GM12878 (cell line): ENCODE results near the gene ABCC5. TPM values are rescaled to one million over a fixed set of nuclear protein-coding genes. Genes with fewer than 3 reads are reported as not detected.
"Not testable (repeated sequence)": the region's sequence is repeated elsewhere in the genome, so short reads cannot be mapped to it uniquely, and the experiment has no call there.

Experiments
- ATAC-seq: fragments of 200-7000 bp; cut with Tn5 transposase; 3 replicates; pipeline ENCODE4 v1.9.1; 2020; ENCODE audit warnings: mild to moderate bottlenecking, moderate library complexity
- BruUV-seq: library from RNA; stranded (reverse); fragments of 400-500 nt; replicated peaks from 2 replicates; lab custom pipeline; 2021; lab: Mats Ljungman, UMichigan
- CTCF ChIA-PET: fragments of 300-600 bp; sonication (Branson Sonifier 250); formaldehyde crosslinking; extraction: SDS; loops from one replicate; lab custom pipeline; 2021; ENCODE audit warnings: inconsistent platforms; lab: Yijun Ruan, JAX
- POLR2A ChIA-PET: fragments of 350-600 bp; formaldehyde crosslinking; extraction: SDS; loops from one replicate; lab custom pipeline; 2021; ENCODE audit warnings: inconsistent platforms; lab: Charles Lee
- RAD21 ChIA-PET: fragments of 300-600 bp; sonication (Branson Sonifier 250); formaldehyde crosslinking; loops from one replicate; lab custom pipeline; 2023; ENCODE audit warnings: antibody characterized with exemption; ENCODE audit not compliant: unreplicated experiment; lab: Charles Lee
- SMC1A ChIA-PET: fragments of 300-600 bp; sonication (Branson Sonifier 250); formaldehyde crosslinking; loops from one replicate; lab custom pipeline; 2023; ENCODE audit not compliant: unreplicated experiment, uncharacterized antibody; lab: Charles Lee
- DNase-seq: peaks from one replicate; pipeline ENCODE4 v3.0.0-alpha.2; 2011; ENCODE audit warnings: low read depth, low spot score
- FAIRE-seq: peaks from 3 replicates; lab custom pipeline; 2011; peaks lifted over from hg19 to GRCh38; lab: Jason Lieb, UNC
- H2AFZ ChIP-seq: 2 replicates; pipeline ENCODE4 v1.6.0; 2011; ENCODE audit warnings: low read depth, low read length, control low read depth; ENCODE audit not compliant: control insufficient read depth
- H3K27ac ChIP-seq: 2 replicates; pipeline ENCODE4 v1.5.1; 2011; ENCODE audit warnings: control low read depth; ENCODE audit not compliant: control insufficient read depth, insufficient read depth
- H3K27me3 ChIP-seq, 2 experiments: replicated peaks in 1 of 2; 2 replicates each; pipeline versions ENCODE4 v1.6.0 to v1.6.1; 2011; ENCODE audit warnings: low read length in 1 of 2; ENCODE audit not compliant: control insufficient read depth in 2 of 2, insufficient read depth in 2 of 2
- H3K36me3 ChIP-seq, 2 experiments: 2 replicates each; pipeline ENCODE4 v1.5.1; 2011; ENCODE audit warnings: low read length in 1 of 2; ENCODE audit not compliant: control insufficient read depth in 2 of 2, insufficient read depth in 2 of 2
- H3K4me1 ChIP-seq: 2 replicates; pipeline ENCODE4 v1.6.1; 2011; ENCODE audit warnings: mild to moderate bottlenecking, low read length, moderate library complexity, mixed read lengths; ENCODE audit not compliant: control insufficient read depth, insufficient read depth
- H3K4me2 ChIP-seq: 2 replicates; pipeline ENCODE4 v1.6.0; 2011; ENCODE audit warnings: control low read depth; ENCODE audit not compliant: control insufficient read depth, insufficient read depth
- H3K4me3 ChIP-seq: fragments of 200-600 bp; sonication (generic); 2 replicates; pipeline ENCODE4 v1.5.1; 2016
- H3K79me2 ChIP-seq: 2 replicates; pipeline ENCODE4 v1.6.0; 2011; ENCODE audit warnings: low read length; ENCODE audit not compliant: control insufficient read depth, insufficient read depth
- H3K9ac ChIP-seq: 2 replicates; pipeline ENCODE4 v1.8.0; 2011; ENCODE audit warnings: low read length, control low read depth, mixed read lengths; ENCODE audit not compliant: control insufficient read depth, insufficient read depth
- H3K9me3 ChIP-seq: replicated peaks from 3 replicates; pipeline ENCODE4 v1.5.1; 2011; ENCODE audit warnings: mild to moderate bottlenecking, low read length; ENCODE audit not compliant: control insufficient read depth, insufficient read depth
- H4K20me1 ChIP-seq: 2 replicates; pipeline ENCODE4 v1.6.0; 2011; ENCODE audit not compliant: control insufficient read depth, insufficient read depth
- WGBS: methylation state at CpG from one replicate; pipeline ENCODE4 v1.1.6; 2016; ENCODE audit warnings: low lambda C conversion rate; ENCODE audit not compliant: insufficient replicate concordance, insufficient coverage; ENCODE audit errors: missing lambda C conversion rate; 5-methylcytosine and 5-hydroxymethylcytosine counted together
- in situ Hi-C: fragments of 300-500 bp; cut with MboI; formaldehyde crosslinking; loops from 9 replicates; pipeline ENCODE4 v1.14.3; 2018; ENCODE audit warnings: mixed read lengths
- intact Hi-C: fragments of 100-400 bp; cut with micrococcal nuclease; formaldehyde crosslinking; loops from one replicate; pipeline ENCODE4 v1.14.2; 2022; ENCODE audit not compliant: unreplicated experiment
- polyA plus RNA-seq, 11 experiments: library from polyadenylated mRNA; depleted of rRNA in 4 of 11; unstranded in 6 of 11; stranded (reverse) in 5 of 11; fragments of >200 nt; fragmentation: Nextera tagmentation in 4 of 11; fragmentation: Illumina TruSeq in 1 of 11; extraction: Ambion mirVana in 4 of 11; extraction: Trizol in 1 of 11; gene quantifications; 1 replicate in 1 of 11; 2 replicates in 10 of 11; pipeline versions ENCODE4 v1.2.1 to v1.2.3, GENCODE V29; 2011 to 2016; ENCODE audit warnings: inconsistent platforms in 2 of 11, missing spikeins in 2 of 11, low read depth in 1 of 11
- total RNA-seq, 4 experiments: library from RNA; depleted of rRNA in 3 of 4; stranded (reverse); fragments of >200 nt in 3 of 4; fragmentation: Illumina TruSeq in 1 of 4; extraction: Trizol in 1 of 4; gene quantifications; 2 replicates each; pipeline versions ENCODE4 v1.2.1 to v1.2.3, GENCODE V29; 2013 to 2021

ABCC5 gene
- total and polyA plus RNA-seq, 10 of the 15 experiments (the other 5 are each of a cell fraction or from before 2014, with no cell fraction given): 6.0 to 17.8 (median 9.7) TPM

DNA sequence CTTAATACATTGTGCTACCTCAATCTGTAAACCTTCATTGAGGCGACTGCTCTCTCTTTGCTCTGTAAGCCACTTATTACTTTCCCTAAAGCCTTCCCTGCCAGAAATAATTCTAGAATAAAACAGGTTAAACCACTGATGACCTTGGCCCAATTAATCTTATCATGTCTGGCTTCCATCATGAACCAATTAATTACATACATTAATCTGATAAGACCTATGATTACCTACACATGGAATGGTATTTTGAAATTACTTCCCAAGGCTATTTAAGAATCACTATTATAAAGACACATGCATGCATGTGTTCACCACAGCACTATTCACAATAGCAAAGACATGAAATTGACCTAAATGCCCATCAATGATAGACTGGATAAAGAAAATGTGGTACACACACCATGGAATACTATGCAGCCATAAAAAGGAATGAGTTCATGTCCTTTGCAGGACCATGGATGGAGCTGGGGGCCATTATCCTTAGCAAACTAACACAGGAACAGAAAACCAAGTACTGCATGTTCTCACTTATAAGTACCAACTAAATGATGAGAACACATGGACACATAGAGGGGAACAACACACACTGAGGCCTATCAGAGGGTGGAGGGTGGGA lies 10.7 kb upstream of the ABCC5 start:
- RAD21 ChIA-PET, H4K20me1 ChIP-seq, DNase-seq, H3K79me2 ChIP-seq, H3K4me3 ChIP-seq, H3K4me1 ChIP-seq, H2AFZ ChIP-seq, H3K27me3 ChIP-seq, H3K4me2 ChIP-seq, SMC1A ChIA-PET, H3K9me3 ChIP-seq, H3K36me3 ChIP-seq, H3K27ac ChIP-seq, FAIRE-seq, in situ Hi-C loops, BruUV-seq, POLR2A ChIA-PET, CTCF ChIA-PET, intact Hi-C loops, ATAC-seq, H3K9ac ChIP-seq: not testable (repeated sequence)
- WGBS: 80% methylated on average over 1 of the region's 1 CpG

- ATAC-seq, intact Hi-C loops, H3K27ac ChIP-seq, DNase-seq, H3K36me3 ChIP-seq, H3K4me3 ChIP-seq, H3K4me2 ChIP-seq, POLR2A ChIA-PET, FAIRE-seq, SMC1A ChIA-PET, H3K4me1 ChIP-seq, H2AFZ ChIP-seq, H3K9me3 ChIP-seq, H3K9ac ChIP-seq, BruUV-seq, H4K20me1 ChIP-seq, H3K79me2 ChIP-seq, in situ Hi-C loops, H3K27me3 ChIP-seq: not testable (repeated sequence)
- CTCF ChIA-PET: interaction anchor here (0.6 kb wide), 1 partner anchor 10 kb away, joined by 3 read pairs; no protein-coding TSS in a partner anchor
- WGBS: 23% methylated on average over 5 of the region's 5 CpGs
- RAD21 ChIA-PET: interaction anchor here (0.5 kb wide), 1 partner anchor 173 kb away, joined by 3 read pairs; no protein-coding TSS in a partner anchor
Measured at GRCh38 chr3:184025256-184025655, 7.6 kb upstream of the ABCC5 start.
